BE2C (cell line): Measurements from ENCODE around the gene CR1.
"Not testable (repeated sequence)": the region's sequence is repeated elsewhere in the genome, so short reads cannot be mapped to it uniquely, and the experiment has no call there.

ENCODE experiments used
- DNase-seq: peaks from one replicate; pipeline ENCODE4 v3.0.0-alpha.2; 2020
- H3K27me3 ChIP-seq: fragments of 250-450 bp; sonication (Bioruptor Pico); 2 replicates; pipeline ENCODE4 v1.5.1; 2020; ENCODE audit warnings: mild to moderate bottlenecking
- H3K36me3 ChIP-seq: fragments of 250-450 bp; sonication (Bioruptor Pico); 2 replicates; pipeline ENCODE4 v1.5.1; 2020; ENCODE audit warnings: mild to moderate bottlenecking
- H3K4me1 ChIP-seq: fragments of 250-450 bp; sonication (Bioruptor Pico); 2 replicates; pipeline ENCODE4 v1.5.1; 2020
- H3K4me3 ChIP-seq: 2 replicates; pipeline ENCODE4 v1.5.1; 2011; ENCODE audit warnings: low read depth, low read length
- H3K9me3 ChIP-seq: fragments of 250-450 bp; sonication (Bioruptor Pico); 2 replicates; pipeline ENCODE4 v1.5.1; 2020
- TF ChIP-seq, protein P1 (sequence below): IDR thresholded peaks from 2 replicates; pipeline ENCODE4 v1.5.1; 2012; ENCODE audit warnings: mild to moderate bottlenecking, low read depth, low read length

The CR1 gene

DNA sequence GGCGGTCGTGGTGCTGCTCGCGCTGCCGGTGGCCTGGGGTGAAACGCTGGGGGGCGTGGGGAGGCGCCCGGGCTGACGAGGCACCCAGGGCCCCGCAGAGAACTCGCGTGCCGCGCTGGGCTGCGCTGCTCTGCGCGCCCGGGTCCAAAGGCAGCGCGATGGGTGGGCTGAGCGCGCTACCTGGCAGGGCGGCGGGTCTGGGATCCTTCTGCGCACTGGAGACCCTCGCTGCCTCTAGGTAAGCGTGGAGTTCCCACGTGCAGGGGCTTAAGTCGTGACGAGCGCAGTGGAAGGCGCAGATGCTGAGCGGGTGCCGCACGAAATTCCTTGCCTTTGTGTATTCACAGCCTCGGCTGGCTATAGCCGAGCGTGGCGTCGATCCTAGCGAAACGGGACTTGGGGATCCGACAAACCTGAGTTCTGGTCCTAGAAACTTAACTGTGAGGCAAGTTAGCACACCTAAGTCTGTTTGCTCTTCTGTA lies 173.6 kb downstream of the CR1 start:
- TF ChIP-seq, protein P1, sequence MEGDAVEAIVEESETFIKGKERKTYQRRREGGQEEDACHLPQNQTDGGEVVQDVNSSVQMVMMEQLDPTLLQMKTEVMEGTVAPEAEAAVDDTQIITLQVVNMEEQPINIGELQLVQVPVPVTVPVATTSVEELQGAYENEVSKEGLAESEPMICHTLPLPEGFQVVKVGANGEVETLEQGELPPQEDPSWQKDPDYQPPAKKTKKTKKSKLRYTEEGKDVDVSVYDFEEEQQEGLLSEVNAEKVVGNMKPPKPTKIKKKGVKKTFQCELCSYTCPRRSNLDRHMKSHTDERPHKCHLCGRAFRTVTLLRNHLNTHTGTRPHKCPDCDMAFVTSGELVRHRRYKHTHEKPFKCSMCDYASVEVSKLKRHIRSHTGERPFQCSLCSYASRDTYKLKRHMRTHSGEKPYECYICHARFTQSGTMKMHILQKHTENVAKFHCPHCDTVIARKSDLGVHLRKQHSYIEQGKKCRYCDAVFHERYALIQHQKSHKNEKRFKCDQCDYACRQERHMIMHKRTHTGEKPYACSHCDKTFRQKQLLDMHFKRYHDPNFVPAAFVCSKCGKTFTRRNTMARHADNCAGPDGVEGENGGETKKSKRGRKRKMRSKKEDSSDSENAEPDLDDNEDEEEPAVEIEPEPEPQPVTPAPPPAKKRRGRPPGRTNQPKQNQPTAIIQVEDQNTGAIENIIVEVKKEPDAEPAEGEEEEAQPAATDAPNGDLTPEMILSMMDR: no peak
- DNase-seq: no peak
- H3K4me1 ChIP-seq: no peaks in the 10 kb centered on the region
- H3K27me3 ChIP-seq: peaks cover 33% of the 10 kb centered on the region
- H3K36me3 ChIP-seq: no peaks in the 10 kb centered on the region
- H3K4me3 ChIP-seq: no peak overlapping the region
- no peaks in the 10 kb centered on the region for H3K9me3 ChIP-seq

DNA sequence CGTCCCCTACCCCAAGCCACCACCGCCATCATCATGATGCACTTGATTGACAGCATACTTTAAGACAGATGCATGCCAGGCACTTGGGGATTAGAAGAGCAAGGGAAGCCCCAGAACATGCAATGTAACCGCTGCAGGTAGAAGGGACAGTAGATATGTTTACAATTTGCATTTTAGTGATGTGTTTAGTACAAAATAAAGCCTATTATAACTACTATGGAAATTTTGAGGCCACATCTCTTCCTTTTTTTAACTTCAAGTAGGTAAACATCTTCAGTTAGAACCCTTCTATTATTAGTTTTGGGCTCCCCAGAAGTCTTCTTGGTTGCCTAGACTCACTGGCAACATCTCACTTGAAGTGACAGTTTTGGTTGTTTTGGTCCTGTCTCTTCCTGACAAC lies 174.2 kb downstream of the CR1 start:
- Histone ChIP-seq H3K4me1 (no peaks in the 10 kb centered on the region), H3K4me3 (no peak overlapping the region), H3K9me3 (no peaks in the 10 kb centered on the region), H3K36me3 (no peaks in the 10 kb centered on the region), H3K27me3 (peaks cover 38% of the 10 kb centered on the region)
- TF ChIP-seq, protein P1: no peak
- no peak for DNase-seq

DNA sequence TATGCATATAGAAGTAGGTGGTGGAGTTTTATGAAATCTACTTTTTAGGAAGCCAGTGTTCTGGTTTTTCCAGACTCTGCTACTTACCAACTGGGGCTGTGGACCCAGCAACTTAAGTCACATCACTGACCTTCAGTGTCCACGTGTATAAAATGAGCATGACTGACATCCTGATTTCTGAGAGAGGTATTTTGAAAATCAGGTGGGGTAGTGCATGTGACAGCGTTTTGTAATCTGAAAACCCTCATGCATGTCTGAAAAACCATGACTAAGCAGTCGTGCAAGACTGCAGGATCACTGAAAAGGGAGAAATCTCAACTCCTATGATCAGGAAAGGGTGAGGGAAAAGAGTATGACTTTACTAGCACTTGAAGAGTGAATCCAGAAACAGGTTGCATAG lies 175.0 kb downstream of the CR1 start:
- DNase-seq: no peak
- no peaks in the 10 kb centered on the region for H3K4me1 ChIP-seq
- H3K27me3 ChIP-seq: peaks cover 39% of the 10 kb centered on the region
- H3K4me3 ChIP-seq: no peak overlapping the region
- no peaks in the 10 kb centered on the region for H3K36me3 ChIP-seq
- no peaks in the 10 kb centered on the region for H3K9me3 ChIP-seq
- TF ChIP-seq, protein P1: no peak

DNA sequence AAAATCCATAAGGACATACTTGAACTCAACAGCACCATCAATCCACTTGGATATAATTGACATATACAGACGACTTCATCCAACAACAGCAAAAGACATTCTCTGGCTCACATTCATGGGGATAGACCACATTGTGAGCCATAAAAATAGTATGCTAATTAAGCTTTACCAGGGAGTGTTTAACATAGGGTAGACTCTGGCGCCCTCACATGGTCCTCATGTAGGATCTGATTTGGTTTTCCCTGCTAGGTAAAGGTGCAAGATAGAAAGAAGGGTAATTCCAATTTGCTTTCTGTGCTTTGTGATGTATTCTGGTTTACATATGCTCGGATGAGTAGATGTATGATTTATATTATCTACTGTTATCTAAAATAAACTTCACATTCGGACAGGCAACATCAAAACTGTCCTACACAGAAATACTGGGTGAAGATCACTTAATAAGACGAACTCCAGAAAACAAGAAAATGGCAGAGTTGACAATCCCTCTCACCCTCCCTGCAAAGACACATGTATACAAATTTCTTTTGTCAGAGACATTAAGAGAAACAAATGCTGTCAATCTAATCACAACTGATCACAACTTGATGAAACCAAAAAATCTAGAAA lies 176.7 kb downstream of the CR1 start:
- TF ChIP-seq, protein P1: peak; percentile 65
- no peaks in the 10 kb centered on the region for H3K36me3 ChIP-seq
- no peak for DNase-seq
- no peak overlapping the region for H3K4me3 ChIP-seq
- no peaks in the 10 kb centered on the region for H3K9me3 ChIP-seq
- peaks cover 39% of the 10 kb centered on the region for H3K27me3 ChIP-seq
- no peaks in the 10 kb centered on the region for H3K4me1 ChIP-seq

DNA sequence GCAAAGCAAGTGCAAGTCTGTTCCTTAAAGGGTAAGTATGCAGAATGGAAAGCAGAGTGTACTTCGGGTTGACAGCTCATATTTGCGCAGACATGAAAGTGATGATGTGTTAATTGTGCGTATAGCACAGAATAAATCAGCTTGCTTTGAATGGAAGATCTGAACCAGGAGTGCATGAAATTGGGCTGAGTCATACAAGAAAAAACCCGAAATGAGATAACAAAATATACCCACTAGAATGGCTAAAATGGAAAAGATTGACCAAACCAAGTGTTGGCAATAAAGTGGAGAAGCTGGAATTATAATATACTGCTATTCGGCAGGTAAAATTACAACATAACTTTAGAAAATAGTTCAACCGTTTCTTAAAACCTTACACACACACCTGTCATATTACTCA lies 177.4 kb downstream of the CR1 start:
- H3K36me3 ChIP-seq: no peaks in the 10 kb centered on the region
- H3K4me1 ChIP-seq: no peaks in the 10 kb centered on the region
- TF ChIP-seq, protein P1: no peak
- H3K4me3 ChIP-seq: no peak overlapping the region
- no peaks in the 10 kb centered on the region for H3K9me3 ChIP-seq
- DNase-seq: no peak
- peaks cover 39% of the 10 kb centered on the region for H3K27me3 ChIP-seq

DNA sequence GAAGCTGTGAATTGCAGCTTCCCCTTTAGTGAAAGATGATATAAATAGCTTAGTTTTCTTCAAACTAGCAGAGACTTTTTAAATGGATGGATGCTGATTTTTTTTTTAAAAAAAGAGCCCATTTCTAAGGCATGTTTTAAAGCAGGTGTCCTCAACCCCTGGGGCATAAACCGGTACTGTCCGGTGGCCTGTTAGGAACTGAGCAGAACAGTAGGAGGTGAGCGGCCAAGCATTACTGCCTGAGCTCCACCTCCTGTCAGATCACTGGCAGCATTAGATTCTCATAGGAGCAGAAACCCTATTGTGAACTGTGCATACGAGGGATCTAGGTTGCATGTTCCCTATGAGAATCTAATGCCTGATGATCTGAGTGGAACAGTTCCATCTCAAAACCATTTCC lies 180.2 kb downstream of the CR1 start:
- Histone ChIP-seq H3K27me3 (peaks cover 23% of the 10 kb centered on the region), H3K4me1 (no peaks in the 10 kb centered on the region), H3K9me3 (no peaks in the 10 kb centered on the region), H3K4me3 (no peak overlapping the region), H3K36me3 (no peaks in the 10 kb centered on the region)
- no peak for DNase-seq
- TF ChIP-seq, protein P1: no peak

DNA sequence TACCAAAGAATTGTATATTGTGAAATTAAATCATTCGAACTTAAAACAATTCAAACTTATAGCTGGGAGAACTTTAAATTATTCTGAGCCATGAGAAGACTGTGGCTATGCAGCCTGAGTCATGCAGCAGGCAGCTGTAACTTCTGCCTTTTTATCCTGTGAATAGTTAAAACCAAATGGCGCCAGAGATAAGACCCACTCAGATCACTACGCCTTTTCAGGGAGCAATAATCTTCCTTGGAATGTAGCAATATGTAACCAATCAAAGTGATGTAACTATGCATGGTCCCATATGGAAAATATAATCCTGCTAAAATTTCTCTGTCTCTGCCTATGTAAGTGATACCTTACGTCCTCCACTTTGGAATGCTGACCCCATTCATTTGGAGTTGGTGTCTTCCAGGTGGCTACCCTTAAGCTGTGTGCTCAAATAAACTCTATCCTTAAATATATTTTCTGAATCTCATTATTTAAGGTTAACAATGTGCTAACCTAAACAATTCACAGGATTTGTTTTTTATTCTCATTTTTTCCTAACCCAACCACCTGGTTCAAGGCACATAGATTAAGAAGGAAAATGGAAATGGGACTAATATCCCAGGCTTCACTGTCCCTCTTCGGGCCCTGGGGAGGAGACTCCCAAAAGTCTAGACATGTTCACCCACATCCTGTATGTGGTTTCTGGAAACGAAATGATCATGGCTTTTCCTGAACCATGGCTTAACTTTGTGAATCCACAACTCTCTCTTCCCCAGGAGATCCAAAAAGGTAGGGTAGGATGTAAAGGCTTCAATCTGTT lies 184.8 kb downstream of the CR1 start:
- H3K4me1 ChIP-seq, H3K36me3 ChIP-seq, H3K4me3 ChIP-seq, DNase-seq, H3K9me3 ChIP-seq, H3K27me3 ChIP-seq: not testable (repeated sequence)

DNA sequence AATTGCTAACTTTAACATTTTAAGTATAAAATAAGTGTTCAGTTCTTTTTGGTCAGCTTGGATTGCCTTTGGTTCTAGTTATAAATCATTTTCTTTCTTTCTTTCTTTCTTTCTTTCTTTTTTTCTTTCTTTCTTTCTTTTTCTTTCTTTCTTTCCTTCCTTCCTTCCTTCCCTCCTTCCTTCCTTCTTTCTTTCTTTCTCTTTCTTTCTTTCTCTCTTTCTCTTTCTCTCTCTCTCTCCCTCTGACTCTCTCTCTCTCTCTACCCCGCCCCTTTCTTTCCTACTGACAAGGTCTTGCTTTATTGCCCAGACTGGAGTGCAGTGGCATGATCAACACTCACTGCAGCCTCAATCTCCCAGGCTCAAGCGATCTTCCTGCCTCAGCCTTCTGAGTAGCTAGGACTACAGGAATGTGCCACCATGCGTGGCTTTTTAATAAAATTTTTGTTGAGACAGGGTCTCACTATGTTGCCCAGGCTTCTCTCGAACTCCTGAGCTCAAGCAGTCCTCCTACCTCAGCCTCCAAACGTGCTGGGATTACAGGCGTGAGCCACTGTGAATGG lies 187.0 kb downstream of the CR1 start:
- not testable (repeated sequence) for H3K4me1 ChIP-seq, H3K9me3 ChIP-seq, H3K4me3 ChIP-seq, H3K27me3 ChIP-seq, DNase-seq, H3K36me3 ChIP-seq

DNA sequence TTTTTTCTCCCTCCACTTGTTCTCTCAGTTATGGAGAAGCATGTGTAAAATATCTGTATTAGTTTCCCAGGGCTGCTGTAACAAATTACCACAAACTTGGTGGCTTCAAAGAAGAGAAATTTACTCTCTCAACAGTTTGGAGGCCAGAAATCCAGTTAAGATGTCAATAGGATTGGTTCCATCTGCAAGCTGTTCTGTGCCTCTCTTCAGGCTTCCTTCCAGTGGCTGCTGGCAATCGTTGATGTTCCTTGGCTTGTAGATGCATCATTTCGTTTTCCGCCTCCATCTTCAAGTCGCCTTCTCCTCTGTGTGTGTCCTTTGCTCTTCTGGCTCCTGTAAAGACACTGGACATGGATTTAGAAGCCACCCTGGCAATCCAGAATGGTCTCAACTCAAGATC lies 194.6 kb downstream of the CR1 start:
- H3K4me3 ChIP-seq, H3K9me3 ChIP-seq, H3K36me3 ChIP-seq, H3K4me1 ChIP-seq, DNase-seq: not testable (repeated sequence)
- peaks cover 26% of the 10 kb centered on the region for H3K27me3 ChIP-seq
